Measurements from ENCODE around the gene CEP55.
"Not testable (repeated sequence)": the region's sequence is repeated elsewhere in the genome, so short reads cannot be mapped to it uniquely, and the experiment has no call there.

CEP55 gene

DNA sequence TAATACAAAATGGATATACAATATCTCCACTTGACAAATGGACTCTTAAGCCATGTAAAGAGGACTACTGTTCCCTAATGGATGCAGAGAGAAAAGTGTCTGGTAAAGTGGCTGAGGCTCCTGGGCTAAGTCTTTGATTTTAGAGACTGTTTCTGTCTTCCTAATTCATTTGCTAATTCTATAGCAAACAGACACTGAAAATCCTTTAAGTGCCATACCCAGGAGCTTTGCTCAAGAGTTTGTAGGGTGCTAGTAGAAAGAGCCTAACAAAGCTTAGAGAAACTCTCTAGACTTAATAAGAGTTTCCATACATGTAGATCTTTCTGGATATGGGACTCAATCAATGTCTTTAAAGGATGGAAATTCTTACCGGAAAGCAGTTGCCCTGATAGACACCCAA lies 16.7 kb downstream of the CEP55 start:
- no peak for DNase-seq (ENCODE audit: low read depth in 2 of 2)

DNA sequence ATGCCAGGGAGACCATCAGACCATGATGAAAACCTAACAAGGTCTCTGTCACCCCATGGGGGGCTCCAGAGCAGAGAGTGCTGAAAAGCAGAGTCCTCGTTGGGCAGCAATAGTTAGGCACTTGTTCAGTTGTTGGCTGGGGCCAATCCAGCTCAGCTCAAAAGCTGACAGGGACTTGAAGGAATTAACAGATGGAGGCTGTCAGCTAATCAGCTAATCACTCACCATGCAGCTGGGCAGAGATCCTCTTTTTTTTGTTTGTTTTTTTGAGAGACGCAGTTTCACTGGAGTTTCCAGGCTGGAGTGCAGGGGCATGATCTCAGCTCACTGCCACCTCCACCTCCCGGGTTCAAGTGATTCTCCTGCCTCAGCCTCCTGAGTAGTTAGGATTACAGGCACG lies 18.1 kb downstream of the CEP55 start:
- no peak for DNase-seq (ENCODE audit: low read depth in 2 of 2)

DNA sequence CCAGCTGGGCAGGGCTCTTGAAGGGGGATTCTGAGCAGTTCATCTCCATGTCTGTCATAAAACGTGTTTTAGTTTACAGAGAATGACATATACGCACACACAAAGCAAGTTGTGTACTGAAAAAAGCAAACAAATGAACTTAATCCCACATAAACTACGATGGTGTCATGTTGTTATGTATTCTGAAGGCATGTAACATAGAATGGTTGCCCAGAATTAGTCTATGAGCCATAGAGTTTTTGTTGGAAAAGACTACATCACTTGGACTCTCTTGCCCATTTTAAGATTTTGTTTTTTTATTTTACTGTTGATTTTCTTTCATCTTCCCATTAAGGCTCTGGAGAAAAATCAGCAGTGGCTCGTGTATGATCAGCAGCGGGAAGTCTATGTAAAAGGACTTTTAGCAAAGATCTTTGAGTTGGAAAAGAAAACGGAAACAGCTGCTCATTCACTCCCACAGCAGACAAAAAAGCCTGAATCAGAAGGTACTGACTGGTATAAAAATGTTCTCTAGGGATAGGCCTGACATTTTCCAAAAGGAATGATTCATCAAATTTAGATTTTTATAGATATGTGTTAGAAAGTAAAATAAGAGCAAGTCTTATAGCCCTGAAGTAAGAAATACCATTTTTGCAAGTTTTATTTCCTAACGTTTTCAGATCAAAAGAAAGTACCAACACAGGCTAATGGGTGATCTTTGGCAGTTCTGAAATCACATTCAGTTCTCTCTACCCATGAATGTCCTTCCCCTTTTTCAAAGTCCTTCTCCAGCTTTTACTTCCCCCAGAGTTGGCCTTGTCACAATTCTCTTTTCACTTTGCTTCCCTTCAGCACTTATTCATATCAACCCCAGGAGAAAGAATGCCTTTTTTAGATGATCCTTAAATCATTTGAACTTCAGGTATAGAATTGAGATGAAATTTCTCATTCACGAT lies 18.9 kb downstream of the CEP55 start:
- no peak for DNase-seq (ENCODE audit: low read depth in 2 of 2)

DNA sequence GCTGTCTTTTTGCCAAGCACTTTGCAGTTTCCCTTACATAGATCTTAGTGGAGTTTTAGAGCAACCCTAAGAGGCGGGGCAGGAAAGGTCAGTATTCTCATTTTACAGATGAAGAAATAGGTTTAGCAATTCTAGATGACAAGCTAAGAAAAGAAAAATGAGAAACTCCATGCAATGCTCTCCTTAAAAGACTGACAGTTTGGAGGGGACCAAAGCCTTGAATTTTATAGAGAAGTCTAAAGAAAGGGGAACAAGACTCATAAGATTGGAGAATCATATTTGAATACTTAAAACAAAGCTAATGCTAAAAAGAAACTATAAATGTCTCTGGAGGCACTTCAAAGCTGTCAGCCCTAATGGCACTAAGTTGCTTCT lies 19.6 kb downstream of the CEP55 start:
- no peak for DNase-seq (ENCODE audit: low read depth in 2 of 2)

DNA sequence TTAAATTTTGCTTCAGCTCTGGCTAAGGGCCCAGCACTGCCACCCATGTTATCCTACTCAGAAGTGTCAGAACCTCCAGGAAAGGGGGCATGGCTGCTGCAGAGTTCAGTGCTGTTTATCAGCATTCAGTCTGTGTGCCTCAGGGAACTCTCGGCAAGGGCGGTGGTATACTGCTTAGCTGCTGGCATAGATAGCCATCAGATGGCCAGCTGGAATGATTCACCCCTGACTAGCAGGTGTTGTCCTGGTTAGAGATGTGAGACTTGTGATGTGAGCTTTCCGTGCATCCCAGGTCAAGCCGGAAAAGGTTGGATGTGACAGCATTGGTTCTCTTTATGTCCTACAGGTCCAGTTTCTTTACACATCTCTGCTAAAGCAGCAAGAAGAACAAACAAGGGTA lies 22.1 kb downstream of the CEP55 start:
- DNase-seq (ENCODE audit: low read depth in 2 of 2) = no peak

DNA sequence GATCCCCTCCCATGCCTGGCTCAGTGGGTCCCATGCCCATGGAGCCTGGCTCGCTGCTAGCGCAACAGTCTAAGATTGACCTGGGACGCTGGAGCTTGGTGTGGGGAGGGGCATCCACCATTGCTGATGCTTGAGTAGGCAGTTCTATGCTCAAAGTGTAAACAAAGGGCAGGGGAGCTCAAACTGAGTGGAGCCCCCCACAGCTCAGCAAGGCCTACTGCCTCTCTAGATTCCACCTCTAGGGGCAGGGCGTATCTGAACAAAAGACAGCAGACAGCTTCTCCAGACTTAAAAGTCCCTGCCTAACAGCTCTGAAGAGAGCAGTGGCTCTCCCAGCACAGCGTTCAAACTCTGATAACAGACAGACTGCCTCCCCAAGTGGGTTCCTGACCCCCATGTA lies 38.9 kb downstream of the CEP55 start:
- DNase-seq (ENCODE audit: low read depth in 2 of 2) = no peak

DNA sequence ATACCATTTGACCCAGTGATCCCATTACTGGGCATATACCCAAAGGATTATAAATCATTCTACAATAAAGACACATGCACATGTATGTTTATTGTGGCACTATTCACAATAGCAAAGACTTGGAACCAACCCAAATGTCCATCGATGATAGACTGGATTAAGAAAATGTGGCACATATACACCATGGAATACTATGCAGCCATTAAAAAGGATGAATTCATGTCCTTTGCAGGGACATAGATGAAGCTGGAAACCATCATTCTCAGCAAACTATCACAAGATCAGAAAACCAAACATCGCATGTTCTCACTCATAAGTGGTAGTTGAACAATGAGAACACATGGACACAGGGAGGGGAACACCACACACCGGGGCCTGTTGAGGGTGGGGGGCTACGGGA lies 44.5 kb downstream of the CEP55 start:
- not testable (repeated sequence) for DNase-seq (ENCODE audit: low read depth in 2 of 2)

DNA sequence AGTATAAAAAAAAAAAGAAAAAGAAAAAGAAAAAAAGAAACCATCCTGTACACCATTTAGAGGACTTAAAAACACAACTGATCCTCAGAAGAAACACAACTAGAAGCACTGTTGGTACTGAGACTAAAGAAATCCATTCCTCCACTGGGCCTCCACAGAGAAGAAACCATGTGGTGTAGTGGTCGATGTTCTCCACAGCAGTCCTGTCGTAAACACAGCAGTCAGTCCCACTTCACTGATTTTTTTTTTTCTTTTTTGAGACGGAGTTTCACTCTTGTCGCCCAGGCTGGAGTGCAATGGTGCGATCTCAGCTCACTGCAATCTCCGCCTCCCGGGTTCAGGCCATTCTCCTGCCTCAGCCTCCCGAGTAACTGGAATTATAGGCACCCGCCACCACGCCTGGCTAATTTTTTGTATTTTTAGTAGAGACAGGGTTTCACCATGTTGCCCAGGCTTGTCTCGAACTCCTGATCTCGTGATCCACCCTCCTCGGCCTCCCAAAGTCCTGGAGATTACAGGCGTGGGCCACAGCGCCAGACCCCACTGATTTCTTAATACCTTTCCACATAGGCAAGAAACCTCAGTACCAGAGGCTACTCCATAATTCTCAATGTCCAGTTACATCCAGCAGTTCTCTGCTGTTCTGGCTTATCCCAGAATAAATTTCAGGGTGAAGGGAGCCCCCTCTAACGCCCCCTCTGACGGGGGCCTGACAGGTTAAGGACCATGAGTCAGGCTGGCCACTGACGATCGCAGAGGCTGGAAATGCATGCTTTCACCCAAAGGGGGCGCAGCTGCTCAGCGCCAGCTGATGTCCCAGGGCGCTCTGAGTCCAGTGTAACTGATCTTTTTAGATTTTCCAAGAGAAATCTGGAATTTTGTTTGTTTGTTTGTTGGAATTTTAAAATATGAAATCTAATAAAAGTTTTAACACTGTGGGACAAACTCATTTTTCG lies 45.3 kb downstream of the CEP55 start:
- DNase-seq (ENCODE audit: low read depth in 2 of 2) = no peak

DNA sequence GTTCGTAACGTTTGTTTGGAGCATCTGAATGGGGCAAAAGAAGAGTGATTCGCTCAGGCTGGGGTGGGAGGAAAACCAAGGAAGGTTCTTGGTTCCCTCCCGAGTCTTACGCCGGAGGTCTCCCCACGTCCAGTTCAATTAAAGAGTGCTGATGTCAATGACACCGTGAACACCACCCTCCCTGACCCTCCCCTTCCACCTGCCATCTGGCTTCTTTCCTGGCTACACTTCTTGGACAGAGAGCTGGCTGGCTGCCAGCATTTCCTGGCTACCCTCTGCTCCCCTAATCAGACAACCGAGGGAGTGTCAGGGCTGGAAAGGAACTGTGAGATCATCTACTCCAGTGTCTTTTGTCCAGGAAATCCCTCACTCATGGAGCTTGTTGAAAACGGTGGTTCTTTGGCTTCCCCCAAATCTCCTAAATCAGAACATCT lies 46.0 kb downstream of the CEP55 start:
- DNase-seq (ENCODE audit: low read depth in 2 of 2) = no peak

DNA sequence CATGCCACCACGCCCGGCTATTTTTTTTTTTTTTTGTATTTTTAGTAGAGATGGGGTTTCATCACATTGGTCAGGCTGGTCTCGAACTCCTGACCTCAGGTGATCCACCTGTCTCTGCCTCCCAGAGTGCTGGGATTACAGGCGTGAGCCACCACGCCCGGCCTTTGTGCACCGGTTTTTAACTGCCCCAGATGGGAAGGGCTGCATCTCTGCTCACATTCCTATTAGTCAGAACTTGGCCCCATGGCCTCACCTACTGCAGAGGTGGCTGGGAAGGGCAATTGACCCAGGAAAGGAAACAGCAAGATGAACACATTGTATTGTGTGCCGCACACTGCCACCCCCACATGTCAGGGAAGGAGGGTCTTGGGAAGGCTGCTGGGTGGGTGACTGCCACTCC lies 50.6 kb downstream of the CEP55 start:
- DNase-seq (ENCODE audit: low read depth in 2 of 2) = not testable (repeated sequence)

DNA sequence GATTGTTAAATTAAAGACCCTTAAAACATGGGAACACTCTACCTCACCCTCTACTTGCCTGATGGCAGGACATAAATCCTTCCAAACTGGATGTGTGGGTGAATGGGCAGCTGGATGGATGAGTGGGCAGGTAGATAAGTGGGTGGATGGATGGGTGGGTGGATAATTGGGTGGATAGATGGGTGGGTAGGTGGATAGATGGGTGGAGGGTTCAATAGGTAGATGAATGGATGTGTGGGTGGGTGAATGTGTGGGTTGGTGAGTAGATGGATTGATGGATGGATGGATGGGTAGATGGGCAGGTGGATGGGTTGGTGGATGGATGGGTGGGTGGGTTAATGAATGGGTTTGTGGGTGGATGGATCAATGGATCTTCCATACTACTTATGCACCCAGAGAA lies 51.1 kb downstream of the CEP55 start:
- no peak for DNase-seq (ENCODE audit: low read depth in 2 of 2)

DNA sequence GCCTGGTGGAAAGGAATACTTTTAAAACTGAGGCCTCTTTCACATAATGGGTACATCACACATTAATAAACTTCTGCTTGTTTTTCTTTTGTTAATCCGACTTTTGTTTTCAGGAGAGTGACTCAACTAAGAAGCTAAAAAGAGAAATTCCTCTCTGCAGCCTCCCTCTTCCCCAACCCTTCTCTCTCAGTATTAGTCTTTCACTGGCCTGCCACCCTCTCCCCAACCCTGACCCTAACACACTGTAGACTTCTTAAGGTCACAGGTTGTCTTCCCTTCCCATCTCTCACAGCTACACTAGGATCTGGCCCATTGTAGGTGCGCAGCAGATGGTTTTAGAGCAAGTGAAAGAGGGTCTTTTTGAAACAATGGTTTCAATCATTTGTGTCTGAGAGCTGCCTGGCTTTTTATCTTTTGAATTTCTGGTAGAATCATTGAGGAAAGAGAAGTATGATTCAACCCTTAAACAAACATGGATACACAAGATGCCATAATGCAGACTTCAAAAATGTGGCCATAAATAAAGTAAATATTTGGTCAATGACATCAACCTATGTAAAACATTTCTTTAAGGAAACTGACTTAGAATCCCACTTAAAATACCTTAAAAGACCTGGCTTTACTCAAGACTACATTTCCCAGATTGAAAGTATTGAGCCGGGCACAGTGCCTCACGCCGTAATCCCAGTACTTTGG lies 52.1 kb downstream of the CEP55 start:
- DNase-seq (ENCODE audit: low read depth in 2 of 2) = no peak

DNA sequence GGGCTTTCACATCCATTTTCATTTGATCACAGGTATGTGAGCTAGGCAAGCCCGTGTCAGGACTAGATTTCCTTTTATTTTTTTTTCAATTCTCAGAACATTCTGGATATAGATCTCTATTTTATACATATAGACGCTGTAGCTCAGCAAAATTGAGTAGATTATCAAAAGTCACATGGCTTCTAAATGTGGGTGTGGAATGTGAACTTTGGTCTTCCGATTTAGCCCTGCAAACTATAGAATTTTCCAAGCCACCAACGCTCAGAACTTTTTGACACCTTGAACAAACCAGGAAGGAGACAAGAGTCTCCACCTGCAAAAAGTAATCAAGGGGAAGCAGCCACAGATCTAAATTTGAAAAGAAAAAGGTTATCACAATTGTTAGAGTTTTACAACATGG lies 54.2 kb downstream of the CEP55 start:
- no peak for DNase-seq (ENCODE audit: low read depth in 2 of 2)

DNA sequence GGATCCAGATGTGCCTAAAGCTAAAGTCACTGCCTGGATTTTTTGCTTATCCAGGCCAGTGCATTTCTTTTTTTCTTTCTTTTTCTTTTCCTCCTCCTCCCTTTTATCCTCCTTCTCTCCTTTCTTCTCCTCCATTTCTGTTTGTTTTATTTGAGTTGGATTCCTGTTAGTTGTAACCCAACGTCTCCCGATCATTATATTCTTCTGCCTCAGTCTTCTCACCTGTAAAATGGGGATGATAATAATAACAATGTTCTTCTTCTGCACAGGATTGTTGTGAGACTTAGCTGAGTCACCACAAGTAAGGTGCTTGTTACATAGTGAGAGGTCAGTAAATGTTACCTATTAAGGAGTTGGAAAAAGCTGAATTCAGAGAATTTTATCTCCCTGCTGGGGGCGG lies 56.4 kb downstream of the CEP55 start:
- DNase-seq (ENCODE audit: low read depth in 2 of 2) = no peak

DNA sequence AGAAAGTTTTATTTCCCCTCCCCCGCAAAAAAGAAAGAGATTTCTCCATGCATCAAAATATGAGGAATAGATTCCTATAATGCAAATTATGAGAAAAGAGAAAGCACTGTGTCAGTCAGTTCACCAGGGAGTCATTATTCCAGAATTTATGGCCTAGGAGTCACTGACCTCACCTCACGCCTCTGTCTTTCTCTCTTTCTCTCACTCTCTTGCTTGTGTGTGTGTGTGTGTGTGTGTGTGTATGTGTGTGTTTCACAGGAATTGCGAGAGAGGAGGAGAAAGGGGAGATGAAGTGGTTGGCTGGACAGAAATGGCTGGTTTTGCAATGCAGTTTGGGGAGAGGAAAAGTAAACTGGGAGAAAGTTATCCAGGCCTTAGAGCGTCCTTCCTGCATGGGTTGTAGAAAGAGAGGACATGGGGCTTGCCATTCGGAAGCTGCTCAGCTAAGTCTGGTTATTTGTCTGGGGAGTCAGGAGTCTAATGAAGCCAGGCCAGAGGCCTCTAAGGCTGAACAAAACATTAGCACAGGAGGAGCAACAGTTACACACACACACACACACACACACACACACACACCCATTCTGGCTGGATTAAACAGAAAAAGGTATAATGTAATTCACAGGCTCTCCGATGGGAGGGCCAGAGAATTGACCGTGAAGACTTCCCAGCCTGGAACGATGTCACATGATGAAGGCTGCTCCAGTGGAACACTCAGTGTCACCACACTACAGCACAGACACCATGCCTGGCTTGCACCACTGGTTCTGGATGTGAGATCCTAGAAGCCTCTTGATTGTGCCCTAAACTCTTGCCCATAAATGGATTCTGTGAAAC lies 57.3 kb downstream of the CEP55 start:
- DNase-seq (ENCODE audit: low read depth in 2 of 2) = no peak

DNA sequence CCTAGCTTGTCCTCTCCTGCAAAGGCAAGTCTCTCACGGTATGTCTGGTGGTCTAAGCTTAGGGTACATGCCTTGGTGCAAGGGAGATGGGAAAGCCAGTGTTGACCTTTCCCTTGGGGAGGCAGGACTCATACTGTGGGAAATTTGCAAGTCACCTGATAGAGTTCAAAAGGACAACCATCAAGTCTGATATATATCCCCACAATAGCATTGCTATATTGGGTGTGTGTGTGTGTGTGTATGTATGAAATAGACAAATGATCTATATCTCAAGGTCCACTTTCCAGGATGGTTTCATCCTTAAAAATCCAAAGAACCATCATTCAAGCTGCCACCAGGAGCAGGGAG lies 57.9 kb downstream of the CEP55 start:
- no peak for DNase-seq (ENCODE audit: low read depth in 2 of 2)

DNA sequence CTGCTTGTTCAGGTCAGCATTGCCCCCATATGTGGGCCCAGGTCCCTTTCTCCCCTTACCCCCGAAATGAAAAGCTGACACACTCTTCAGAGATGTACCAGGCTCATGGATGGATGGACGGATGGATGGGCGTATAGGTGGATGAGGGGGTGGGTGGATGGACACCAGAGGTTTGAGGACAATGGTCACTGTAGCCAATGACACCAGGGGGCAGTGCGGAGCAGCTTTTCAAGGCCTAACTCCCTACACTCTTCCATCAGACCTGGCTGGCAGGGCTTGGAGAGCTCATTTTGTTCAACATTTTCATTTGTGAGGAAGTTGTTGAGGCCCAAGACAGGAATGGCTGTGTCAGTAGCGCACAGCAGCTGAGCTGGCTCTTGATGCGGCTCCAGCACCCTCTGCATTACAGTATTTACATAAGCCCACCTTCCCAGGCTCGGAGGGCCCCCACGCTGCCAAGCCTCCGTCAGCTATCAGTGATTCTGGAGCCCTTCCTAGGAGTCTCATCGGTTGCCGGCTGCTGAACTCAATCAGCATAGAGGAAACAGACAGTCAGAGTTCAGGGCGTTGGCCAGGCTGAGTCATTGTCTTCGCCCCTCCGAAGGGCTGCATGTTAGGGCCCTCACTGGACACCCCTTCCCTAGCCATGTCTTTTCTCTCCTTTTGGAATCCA lies 58.5 kb downstream of the CEP55 start:
- DNase-seq (ENCODE audit: low read depth in 2 of 2) = peak; percentile 36 to 37

DNA sequence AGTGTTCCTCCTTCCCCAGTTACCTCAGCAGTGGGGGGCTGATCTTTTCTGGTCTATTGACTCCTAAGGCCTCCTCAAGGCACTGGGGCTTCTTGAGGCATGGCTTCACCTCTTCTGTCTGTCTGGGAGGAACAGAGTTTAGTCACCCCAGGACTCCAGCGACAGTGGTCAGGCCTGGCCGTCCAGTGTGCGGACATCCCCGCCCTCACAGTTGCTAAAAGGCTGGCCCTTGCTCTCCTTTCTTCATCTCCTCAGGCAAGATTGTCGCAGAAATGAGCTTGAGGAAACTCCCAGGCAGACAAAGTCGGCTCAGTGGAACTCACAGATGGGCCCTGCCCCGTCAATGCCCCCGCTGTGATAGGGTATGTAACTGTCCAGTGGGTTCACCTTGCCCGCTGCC lies 63.1 kb downstream of the CEP55 start:
- DNase-seq (ENCODE audit: low read depth in 2 of 2) = no peak

DNA sequence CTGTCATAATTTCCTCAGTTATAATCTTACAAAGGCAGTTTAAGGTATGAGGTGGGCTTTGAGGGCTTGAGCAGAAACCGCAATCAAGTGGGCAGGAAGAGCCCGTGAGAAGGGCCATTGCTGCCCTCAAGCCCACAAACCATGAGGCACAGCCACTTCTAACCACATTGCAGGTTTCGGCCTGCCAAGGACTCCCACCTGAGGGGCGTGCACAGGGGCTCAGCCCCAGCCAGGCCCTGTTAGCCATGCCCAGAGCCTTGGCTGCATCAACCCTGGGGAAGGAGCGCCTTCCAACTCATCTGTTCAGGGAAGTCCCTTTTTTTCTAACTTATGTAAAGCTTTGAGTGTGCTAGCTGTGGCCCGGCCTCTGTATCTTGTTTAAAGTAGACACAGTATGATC lies 64.1 kb downstream of the CEP55 start:
- DNase-seq (ENCODE audit: low read depth in 2 of 2) = no peak

DNA sequence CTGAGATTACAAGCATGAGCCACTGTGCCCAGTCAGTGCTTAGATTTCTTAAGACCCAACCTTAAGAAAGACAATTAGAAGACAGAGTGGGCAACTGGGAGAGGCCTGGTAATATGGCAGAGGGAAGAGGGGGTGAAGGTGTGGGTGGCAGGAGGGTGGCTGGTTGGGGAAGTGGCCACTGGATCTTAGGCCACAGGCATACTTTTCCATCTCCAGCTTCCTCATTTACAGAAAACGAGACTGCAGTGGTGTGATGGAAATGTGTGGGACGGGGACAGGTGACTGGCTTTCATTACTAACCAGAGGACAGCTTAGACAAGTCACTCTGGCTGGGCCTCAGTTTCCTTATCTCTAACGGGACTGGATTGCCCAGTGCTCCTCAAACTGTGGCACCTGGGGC lies 69.0 kb downstream of the CEP55 start:
- DNase-seq (ENCODE audit: low read depth in 2 of 2) = no peak
